Astrocyte of the spinal cord (primary cell): ENCODE results near the gene TBX10.
"Not testable (repeated sequence)": the region's sequence is repeated elsewhere in the genome, so short reads cannot be mapped to it uniquely, and the experiment has no call there.

Source experiments
- DNase-seq: peaks from one replicate; pipeline ENCODE4 v3.0.0; 2011; ENCODE audit warnings: low read depth, low spot score
- H3K4me3 ChIP-seq: 2 replicates; pipeline ENCODE4 v1.5.1; 2011; ENCODE audit warnings: low read depth, mild to moderate bottlenecking, low read length, moderate library complexity
- CTCF ChIP-seq: IDR thresholded peaks from 2 replicates; pipeline ENCODE4 v1.5.1; 2012; ENCODE audit warnings: low read depth, mild to moderate bottlenecking, low read length, inconsistent platforms
- in situ Hi-C: cut with HindIII; loops from 2 replicates; pipeline ENCODE4 v1.10.0; 2017; ENCODE audit warnings: low sequenced_read_pairs

The TBX10 gene

GRCh38 chr11:67619683-67620618, 19.6 kb downstream of the TBX10 start:
- H3K4me3 ChIP-seq, DNase-seq, in situ Hi-C loops: not testable (repeated sequence)

GRCh38 chr11:67618901-67619659, 20.5 kb downstream of the TBX10 start:
- DNase-seq, in situ Hi-C loops, H3K4me3 ChIP-seq: not testable (repeated sequence)

- in situ Hi-C loops, result no loop called here
- TF ChIP-seq CTCF, result no peak
- DNase-seq, result no peak
- no peak overlapping the region for H3K4me3 ChIP-seq
These were observed 22.2 kb downstream of the TBX10 start for GRCh38 chr11:67617243-67617953.

GRCh38 chr11:67616431-67617242, 22.9 kb downstream of the TBX10 start:
- no peak overlapping the region for H3K4me3 ChIP-seq
- in situ Hi-C loops, result no loop called here
- no peak for DNase-seq
- TF ChIP-seq CTCF, result no peak

GRCh38 chr11:67615728-67616430, 23.7 kb downstream of the TBX10 start:
- in situ Hi-C loops, result no loop called here
- no peak overlapping the region for H3K4me3 ChIP-seq
- no peak for TF ChIP-seq CTCF
- DNase-seq, result no peak

- TF ChIP-seq CTCF, result peak; percentile 54
- in situ Hi-C loops, result no loop called here
- DNase-seq, result no peak
- H3K4me3 ChIP-seq, result no peak overlapping the region
These were observed 24.5 kb downstream of the TBX10 start for GRCh38 chr11:67614730-67615714.
